ENCODE data around the gene UBE3B. TPM values are rescaled to one million over a fixed set of nuclear protein-coding genes. Genes with fewer than 3 reads are reported as not detected.

Gene UBE3B
- total RNA-seq, 1 donor from 2014 or later: 41.4 TPM

DNA sequence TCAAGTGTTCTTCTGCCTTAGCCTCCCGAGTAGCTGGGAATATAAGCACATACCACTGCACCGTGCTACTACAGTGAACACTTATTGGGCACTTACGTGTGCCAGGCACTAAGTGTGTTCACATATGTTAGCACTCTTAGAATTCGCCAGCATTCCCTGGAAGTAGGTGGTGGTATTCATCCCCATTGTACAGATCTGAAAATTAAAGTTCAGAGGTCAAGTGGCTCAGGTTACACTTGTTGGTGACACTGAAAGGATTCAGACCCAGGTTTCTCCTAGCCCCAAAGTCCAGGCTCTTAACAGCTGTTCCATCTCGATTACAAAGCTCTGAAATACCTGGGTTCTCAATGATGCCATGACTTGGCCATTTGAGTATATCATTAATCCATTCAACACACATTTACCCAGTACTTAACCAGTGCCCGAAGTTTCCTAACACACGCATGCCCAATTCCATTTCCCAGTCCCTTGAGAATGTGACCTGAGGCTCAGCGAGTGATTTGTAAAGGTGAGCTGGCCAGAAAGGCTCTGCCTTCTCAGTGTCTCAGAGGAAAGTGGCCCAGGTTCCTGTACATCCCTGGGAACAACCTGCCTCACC, 101.0 kb downstream of the UBE3B start:
- Mint-ChIP-seq H3K27ac (no peak overlapping the region), H3K4me1 (peaks cover 11% of the 10 kb centered on the region), H3K27me3 (ENCODE audit: low read depth) (no peaks in the 10 kb centered on the region), H3K4me3 (no peak overlapping the region), H3K9me3 (no peaks in the 10 kb centered on the region), H3K36me3 (peaks cover 13% of the 10 kb centered on the region)
- TF ChIP-seq, protein P1, sequence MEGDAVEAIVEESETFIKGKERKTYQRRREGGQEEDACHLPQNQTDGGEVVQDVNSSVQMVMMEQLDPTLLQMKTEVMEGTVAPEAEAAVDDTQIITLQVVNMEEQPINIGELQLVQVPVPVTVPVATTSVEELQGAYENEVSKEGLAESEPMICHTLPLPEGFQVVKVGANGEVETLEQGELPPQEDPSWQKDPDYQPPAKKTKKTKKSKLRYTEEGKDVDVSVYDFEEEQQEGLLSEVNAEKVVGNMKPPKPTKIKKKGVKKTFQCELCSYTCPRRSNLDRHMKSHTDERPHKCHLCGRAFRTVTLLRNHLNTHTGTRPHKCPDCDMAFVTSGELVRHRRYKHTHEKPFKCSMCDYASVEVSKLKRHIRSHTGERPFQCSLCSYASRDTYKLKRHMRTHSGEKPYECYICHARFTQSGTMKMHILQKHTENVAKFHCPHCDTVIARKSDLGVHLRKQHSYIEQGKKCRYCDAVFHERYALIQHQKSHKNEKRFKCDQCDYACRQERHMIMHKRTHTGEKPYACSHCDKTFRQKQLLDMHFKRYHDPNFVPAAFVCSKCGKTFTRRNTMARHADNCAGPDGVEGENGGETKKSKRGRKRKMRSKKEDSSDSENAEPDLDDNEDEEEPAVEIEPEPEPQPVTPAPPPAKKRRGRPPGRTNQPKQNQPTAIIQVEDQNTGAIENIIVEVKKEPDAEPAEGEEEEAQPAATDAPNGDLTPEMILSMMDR (IDR thresholded peaks at IDR 0.05; ENCODE audit: unreplicated experiment): no peak
- DNase-seq (ENCODE audit: low spot score in 2 of 2, unreplicated experiment in 2 of 2): no peak

DNA sequence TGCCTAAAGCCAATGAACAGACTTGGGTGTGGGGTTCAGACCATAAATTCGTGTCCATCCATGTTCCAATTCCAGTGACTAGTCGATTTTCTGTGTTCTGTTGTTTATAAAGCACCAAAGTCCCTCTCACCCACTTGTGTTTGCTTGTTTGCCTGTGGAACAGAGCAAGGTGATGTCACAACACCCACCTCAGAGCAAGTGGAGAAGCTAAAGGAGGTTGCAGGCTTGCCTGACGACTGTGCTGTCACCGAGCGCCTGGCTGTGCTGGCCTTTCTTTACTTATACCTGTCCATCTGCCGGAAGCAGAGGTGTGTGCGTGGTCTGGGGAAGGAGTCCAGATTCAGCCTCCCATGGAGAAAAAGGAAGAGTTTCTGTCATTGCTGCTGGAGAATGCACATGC, 102.2 kb downstream of the UBE3B start:
- TF ChIP-seq, protein P1 (IDR thresholded peaks at IDR 0.05; ENCODE audit: unreplicated experiment): no peak
- no peak overlapping the region for H3K27ac Mint-ChIP-seq
- peaks cover 5% of the 10 kb centered on the region for H3K4me1 Mint-ChIP-seq
- H3K4me3 Mint-ChIP-seq: no peak overlapping the region
- peaks cover 18% of the 10 kb centered on the region for H3K36me3 Mint-ChIP-seq
- no peaks in the 10 kb centered on the region for H3K27me3 Mint-ChIP-seq (ENCODE audit: low read depth)
- H3K9me3 Mint-ChIP-seq: no peaks in the 10 kb centered on the region
- DNase-seq (ENCODE audit: low spot score in 2 of 2, unreplicated experiment in 2 of 2): no peak

DNA sequence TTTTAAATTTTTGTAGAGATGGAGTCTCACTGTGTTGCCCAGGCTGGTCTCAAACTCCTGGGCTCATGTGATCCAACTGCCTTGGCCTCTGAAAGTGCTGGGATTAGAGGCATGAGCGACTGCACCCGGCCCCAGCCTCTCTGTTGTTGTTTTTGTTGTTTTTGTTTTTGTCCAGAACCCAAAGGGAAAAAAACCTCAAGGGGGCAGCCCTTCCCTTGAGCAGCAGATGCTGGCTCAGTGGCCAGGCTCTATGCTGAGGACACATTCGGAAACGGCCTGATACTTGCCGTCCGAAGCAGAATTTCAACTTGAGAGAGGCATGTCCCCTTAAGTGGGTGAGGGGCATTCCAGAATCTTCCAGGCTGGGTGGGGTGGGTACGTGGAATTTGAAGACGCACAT, 102.8 kb downstream of the UBE3B start:
- Mint-ChIP-seq H3K4me3 (no peak overlapping the region), H3K36me3 (peaks cover 18% of the 10 kb centered on the region), H3K27ac (no peak overlapping the region), H3K4me1 (no peaks in the 10 kb centered on the region), H3K27me3 (ENCODE audit: low read depth) (no peaks in the 10 kb centered on the region), H3K9me3 (no peaks in the 10 kb centered on the region)
- TF ChIP-seq, protein P1 (IDR thresholded peaks at IDR 0.05; ENCODE audit: unreplicated experiment): no peak
- no peak for DNase-seq (ENCODE audit: low spot score in 2 of 2, unreplicated experiment in 2 of 2)

DNA sequence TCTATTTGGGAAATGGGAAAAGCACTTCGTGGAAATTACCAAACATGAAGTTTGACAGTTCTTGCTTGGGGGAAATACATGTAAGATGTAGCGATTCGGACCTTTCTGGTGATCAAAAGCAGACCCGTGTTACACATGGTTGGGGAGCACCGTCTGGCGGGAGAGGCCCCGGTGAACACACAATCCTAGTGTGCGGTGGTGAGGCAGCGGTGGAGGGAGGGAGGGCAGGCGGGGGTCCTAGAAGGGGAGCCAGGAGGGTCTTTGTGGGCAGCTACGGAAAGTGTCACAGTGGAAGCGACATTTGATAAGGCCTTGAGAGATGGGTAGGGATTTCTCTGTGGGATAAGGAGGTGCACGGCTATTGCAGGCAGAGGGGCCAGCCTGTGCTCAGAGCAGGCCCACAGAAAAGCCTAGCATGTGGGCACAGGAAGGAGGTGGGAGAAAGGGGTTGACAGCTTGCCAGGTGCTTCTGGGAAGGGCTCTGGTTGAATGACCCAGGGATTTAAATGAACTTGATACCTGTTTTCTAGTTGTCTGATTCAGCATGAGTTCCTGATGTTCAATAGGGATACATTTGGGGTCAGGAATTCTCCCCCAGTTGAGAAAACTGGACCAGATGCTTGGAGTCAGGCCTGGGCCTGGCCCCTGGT, 103.4 kb downstream of the UBE3B start:
- Mint-ChIP-seq H3K4me1 (no peaks in the 10 kb centered on the region), H3K9me3 (no peaks in the 10 kb centered on the region), H3K36me3 (peaks cover 18% of the 10 kb centered on the region), H3K27ac (peak overlapping the region; percentile 16), H3K27me3 (ENCODE audit: low read depth) (no peaks in the 10 kb centered on the region), H3K4me3 (no peak overlapping the region)
- TF ChIP-seq, protein P1 (IDR thresholded peaks at IDR 0.05; ENCODE audit: unreplicated experiment): no peak
- DNase-seq (ENCODE audit: low spot score in 2 of 2, unreplicated experiment in 2 of 2): no peak

DNA sequence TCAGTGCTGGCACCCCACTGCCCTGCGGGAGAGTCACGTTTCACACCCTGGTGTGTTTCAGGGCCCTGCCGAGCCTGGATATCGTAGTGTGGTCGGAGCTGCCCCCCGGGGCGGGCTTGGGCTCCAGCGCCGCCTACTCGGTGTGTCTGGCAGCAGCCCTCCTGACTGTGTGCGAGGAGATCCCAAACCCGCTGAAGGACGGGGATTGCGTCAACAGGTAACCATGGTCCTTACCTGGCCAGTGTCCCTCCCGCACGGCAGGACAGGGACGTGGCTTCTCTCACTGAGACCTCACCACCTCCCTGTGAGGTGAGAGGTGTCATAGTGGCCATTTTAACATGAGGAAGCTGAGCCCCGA, 103.9 kb downstream of the UBE3B start:
- H3K9me3 Mint-ChIP-seq: no peaks in the 10 kb centered on the region
- no peak overlapping the region for H3K27ac Mint-ChIP-seq
- H3K36me3 Mint-ChIP-seq: peaks cover 17% of the 10 kb centered on the region
- TF ChIP-seq, protein P1 (IDR thresholded peaks at IDR 0.05; ENCODE audit: unreplicated experiment): no peak
- no peak for DNase-seq (ENCODE audit: low spot score in 2 of 2, unreplicated experiment in 2 of 2)
- H3K4me3 Mint-ChIP-seq: no peak overlapping the region
- no peaks in the 10 kb centered on the region for H3K4me1 Mint-ChIP-seq
- no peaks in the 10 kb centered on the region for H3K27me3 Mint-ChIP-seq (ENCODE audit: low read depth)

Measured in mesothelial cell of epicardium (in vitro differentiated cells).